HG03558 (cell line): Measurements from ENCODE around the gene GTF3C1.
"Not testable (repeated sequence)": the region's sequence is repeated elsewhere in the genome, so short reads cannot be mapped to it uniquely, and the experiment has no call there.

ENCODE experiments used
- ATAC-seq: cut with Tn5 transposase; IDR thresholded peaks from one replicate; pipeline ENCODE4 v1.9.1; 2021; ENCODE audit warnings: moderate number of reproducible peaks; ENCODE audit not compliant: unreplicated experiment; ENCODE audit errors: extremely low read depth

The GTF3C1 gene

GRCh38 chr16:27570986-27571385 lies 21.3 kb upstream of the GTF3C1 start:
- ATAC-seq = not testable (repeated sequence)

DNA sequence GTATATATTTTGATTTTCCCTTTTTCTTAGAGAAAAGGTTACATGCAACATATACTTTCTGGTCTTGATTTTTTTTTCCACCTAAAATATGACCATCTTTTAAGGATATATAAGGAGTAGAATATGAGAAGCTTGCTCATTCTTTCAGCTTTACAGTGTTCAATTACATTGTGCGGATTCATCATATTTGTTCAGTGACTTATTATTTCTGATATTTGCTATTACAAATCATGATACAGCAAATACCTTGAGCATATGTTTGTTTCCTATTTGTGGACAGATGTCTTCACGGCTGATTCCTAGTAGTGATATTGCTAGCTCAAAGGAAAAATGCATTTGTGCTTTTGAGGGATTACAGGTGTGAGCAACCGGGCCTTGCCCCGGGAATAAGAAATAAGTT lies 18.4 kb upstream of the GTF3C1 start:
- no peak for ATAC-seq

- no peak for ATAC-seq
Measured at GRCh38 chr16:27566417-27566816, 16.7 kb upstream of the GTF3C1 start.

DNA sequence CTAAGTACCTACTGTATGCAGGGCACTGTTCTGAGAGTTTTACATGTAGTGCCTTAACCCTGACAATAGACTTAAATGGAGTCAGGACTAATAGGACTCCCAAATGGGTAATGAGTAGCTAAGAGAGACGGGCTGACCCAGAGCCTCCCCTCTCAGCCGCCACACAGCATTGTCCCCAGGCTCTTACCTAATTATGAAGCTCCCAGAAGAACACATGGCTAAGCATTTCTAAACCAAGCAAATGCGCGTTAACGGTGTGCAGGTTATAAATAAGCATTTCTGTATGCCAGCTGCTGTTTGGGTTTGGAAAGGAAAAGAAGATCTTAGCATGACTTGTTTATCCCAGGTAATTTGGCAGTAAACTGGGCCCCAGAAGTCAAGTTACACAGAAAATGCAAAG lies 14.5 kb upstream of the GTF3C1 start:
- no peak for ATAC-seq

DNA sequence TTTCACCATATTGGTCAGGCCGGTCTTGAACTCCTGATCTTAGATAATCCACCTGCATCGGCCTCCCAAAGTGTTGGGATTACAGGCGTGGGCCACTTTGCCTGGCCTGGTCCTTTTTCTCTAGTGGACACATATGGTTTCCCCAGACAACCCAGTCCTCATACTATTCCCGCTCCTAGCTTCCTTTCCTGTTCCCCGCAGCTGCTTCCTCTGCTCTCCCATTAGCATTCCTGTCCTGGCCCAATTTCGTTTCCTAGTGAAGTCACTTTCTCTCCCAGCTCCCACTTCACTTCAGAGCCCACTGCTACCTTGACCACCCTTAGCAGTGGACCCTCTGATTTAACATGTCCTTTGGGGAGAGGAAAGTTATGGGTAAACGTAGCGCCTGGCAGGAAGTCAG lies 11.5 kb upstream of the GTF3C1 start:
- ATAC-seq = no peak

DNA sequence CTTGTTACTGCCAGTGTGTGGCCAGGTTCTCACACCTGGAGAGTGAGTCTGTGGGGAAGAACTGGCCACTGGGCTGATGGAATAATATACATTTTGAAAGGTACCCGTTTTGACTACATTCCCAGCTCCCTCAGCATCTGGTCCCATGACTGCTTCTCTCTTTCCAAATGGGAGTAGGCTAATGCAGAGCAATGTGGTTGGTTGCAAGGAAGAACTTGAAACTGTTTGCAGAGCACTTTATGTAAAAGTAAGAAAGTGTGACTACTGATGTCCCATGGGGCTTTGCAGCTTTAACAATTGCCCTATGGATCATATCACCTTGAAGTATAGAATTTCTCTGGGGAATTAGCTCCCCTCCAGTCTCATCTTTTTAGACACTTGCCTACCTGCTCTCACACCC lies 9.2 kb upstream of the GTF3C1 start:
- ATAC-seq = no peak

DNA sequence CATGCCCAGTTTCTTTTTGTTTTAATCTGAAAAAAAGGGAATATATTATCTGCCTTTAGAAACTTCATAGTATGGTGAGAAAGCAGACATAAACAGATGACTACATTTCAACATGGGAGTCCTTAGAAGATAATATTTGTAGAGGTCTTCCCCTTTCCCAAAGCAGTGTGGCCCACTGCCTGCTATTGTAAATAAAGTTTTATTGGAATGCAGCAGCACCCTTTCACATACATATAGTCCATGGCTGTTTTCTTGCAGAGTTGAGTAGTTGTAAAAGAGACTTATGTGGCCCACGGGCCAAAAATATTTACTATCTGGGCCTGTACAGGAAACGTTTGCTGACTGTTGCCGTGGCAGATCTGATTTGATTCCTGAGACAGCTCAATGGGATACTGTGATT lies 8.7 kb upstream of the GTF3C1 start:
- ATAC-seq = no peak

- ATAC-seq = no peak
Measured at GRCh38 chr16:27556471-27556870, 6.8 kb upstream of the GTF3C1 start.

- no peak for ATAC-seq
Measured at GRCh38 chr16:27551036-27551435, 1.3 kb upstream of the GTF3C1 start.

DNA sequence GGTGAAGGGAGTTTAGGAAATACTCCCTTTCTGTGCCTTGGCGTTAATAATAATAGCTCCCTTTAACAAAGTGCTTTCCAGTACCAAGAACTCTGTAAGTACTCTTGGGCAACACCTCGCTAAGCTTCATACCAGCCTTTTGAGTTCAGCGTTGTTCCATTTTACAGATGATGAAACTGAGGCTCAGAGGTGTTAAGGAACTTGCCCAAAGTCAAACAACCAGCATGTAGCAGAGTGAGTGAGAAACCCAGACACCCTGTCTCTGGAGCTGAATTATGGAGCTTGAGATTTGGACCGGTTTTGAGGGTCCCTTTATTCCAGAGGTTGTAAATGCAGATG lies 838 bp upstream of the GTF3C1 start:
- no peak for ATAC-seq

DNA sequence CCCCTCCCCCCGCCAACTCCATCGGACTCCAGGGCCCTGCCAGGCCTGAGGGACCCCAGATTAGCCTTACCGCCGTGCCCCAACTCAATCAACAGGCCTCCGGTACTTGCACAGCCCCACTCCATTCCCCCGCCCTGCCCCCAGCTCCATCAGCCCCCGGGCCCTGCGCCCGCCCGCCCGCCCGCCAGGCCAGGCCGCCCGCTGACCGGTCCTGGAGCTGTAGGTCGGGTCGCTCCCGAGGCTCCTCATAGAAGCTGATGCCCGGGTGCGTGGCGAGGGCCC lies 308 bp downstream of the GTF3C1 start:
- ATAC-seq = peak; percentile 3

GRCh38 chr16:27547851-27548250 lies 1.9 kb downstream of the GTF3C1 start:
- ATAC-seq = no peak

DNA sequence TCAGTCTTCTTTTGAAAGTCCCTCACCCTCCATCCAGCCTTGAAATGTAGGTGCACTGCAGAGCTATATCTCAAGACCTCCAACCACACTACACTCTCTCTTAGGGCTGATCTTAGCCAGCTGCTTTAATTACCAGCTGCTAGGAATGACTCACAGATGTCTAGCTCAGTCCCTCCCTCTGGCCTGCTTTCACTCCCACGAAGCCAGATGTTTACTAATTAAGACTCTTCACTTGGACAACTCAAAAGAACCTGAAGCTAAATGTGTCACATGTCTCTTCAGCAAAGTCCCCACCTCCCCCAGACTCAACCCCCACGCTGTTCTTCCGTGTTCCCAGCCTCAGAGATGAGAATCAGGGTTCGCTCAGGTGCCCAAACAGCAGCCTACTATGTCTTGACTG lies 2.6 kb downstream of the GTF3C1 start:
- no peak for ATAC-seq

GRCh38 chr16:27544671-27545070 lies 5.0 kb downstream of the GTF3C1 start:
- no peak for ATAC-seq

GRCh38 chr16:27543801-27544200 lies 5.9 kb downstream of the GTF3C1 start:
- no peak for ATAC-seq

DNA sequence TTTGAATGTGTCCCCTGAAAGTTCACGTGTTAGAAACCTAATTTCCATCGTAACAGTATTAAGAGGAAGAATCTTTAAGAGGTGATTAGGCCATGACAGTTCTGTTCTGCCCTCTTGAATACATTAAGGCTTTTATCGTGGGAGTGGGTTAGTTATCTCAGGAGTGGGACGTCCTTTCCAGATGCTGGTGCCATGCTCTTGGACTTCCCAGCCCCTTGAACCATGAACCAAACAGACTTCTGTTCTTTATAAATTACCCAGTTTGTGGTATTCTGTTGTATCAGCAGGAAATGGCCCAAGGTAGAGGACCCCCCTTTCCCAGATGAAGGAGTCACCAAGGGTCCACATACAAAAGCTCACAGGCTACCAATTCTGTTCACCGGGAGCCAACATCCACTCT lies 10.1 kb downstream of the GTF3C1 start:
- no peak for ATAC-seq

- ATAC-seq = no peak
Measured at GRCh38 chr16:27539120-27539519, 10.6 kb downstream of the GTF3C1 start.

DNA sequence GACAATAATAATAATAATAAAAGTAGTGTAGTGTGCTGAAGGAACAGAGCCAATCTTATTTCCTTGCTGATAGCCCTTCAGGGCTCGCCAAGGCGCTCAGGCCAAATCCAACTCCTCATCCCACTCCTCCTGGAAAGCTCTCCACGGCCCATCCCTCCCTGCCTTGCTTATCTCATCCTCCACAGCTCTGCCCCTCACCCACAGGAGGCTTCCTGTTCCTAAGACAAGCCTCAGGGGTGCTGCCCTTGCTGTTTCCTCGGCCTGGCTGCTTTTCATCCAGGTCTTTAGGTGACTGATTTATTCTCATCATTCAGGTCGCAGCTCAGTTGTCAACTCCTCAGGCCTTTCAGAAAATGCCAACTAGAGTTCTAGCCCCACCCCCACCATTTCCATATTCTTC lies 11.2 kb downstream of the GTF3C1 start:
- ATAC-seq = no peak

DNA sequence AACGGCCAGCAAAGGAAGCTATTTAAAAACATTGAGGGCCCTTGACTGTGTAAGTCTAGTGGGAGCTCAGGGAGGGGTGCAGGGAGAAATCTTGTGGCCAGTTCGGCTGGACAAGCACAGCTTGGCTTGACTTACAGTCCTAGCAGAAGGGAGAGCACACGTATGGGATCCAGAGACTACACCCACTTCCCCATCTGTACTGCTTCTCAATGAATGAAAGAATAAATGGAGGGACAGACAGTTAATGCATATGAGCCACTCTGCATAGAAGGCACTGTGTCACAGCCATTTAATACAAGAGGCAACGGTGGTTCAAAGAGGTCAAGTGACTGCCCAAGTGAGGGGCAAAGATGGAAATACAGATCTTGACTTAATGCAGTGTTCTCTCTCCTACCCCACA lies 15.5 kb downstream of the GTF3C1 start:
- no peak for ATAC-seq

GRCh38 chr16:27531826-27532800 lies 17.6 kb downstream of the GTF3C1 start:
- ATAC-seq = no peak

DNA sequence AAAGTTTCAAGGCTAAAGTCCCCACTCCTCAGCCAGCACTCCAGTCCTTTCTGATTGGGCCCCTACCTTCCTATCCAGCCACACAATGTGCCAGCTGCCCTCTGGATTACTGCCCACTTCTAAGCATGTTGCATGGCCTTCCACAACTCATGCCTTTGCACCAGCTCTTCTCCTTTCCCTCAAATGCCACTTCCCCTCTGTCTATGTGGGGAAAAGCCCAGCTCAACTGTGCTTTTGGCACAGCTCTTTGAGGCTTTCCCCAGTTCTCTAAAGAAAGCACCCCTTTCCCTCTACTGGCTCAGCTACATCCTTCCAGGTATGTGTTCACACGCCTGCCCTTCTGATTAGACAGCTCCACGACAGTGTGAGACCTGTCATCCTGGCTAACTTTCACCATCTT lies 18.5 kb downstream of the GTF3C1 start:
- no peak for ATAC-seq

DNA sequence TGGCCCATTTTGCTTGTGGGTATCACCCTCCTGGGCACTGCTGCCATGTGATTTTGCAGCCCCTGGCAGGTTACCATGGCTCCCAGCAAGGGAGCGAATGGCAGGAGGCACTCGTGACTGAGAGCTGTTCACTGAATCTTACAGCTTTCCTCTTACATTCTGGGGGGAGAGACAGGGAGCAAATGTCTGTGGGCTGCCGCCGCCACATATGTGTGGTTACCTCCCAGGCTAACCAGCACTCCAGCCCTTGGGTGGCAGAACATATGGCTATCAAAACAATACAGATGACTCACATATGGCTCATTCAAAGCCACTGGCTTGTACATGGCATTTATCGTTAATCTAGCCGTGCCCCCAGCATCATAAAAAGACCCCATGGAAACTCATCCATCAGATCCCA lies 19.8 kb downstream of the GTF3C1 start:
- no peak for ATAC-seq

GRCh38 chr16:27528294-27528693 lies 21.4 kb downstream of the GTF3C1 start:
- no peak for ATAC-seq
